Uterus (tissue), 4 donors: Measurements from ENCODE around the gene B4GALNT3. TPM values are rescaled to one million over a fixed set of nuclear protein-coding genes. Genes with fewer than 3 reads are reported as not detected.

ENCODE experiments used
- DNase-seq, 2 donors: peaks; one replicate each; pipeline ENCODE4 v3.0.0-alpha.2; 2019 to 2020
- H3K27ac ChIP-seq, 2 donors: fragments of 200-600 bp; sonication (generic); 1 replicate in 1 of 2; 2 replicates in 1 of 2; pipeline ENCODE4 v1.5.1; 2016 to 2018
- H3K27me3 ChIP-seq, 2 donors: fragments of 200-600 bp; sonication (generic); one replicate each; pipeline ENCODE4 v1.5.1; 2018 to 2019; ENCODE audit warnings: control low read depth in 1 of 2
- H3K36me3 ChIP-seq, 2 donors: fragments of 200-600 bp; sonication (generic); one replicate each; pipeline ENCODE4 v1.5.1; 2019; ENCODE audit warnings: control low read depth in 1 of 2
- H3K4me1 ChIP-seq, 2 donors: fragments of 200-600 bp; sonication (generic); one replicate each; pipeline ENCODE4 v1.5.1; 2018 to 2019; ENCODE audit warnings: control low read depth in 1 of 2
- H3K4me3 ChIP-seq, 2 donors: fragments of 200-600 bp; sonication (generic); 1 replicate in 1 of 2; 2 replicates in 1 of 2; pipeline ENCODE4 v1.5.1; 2018 to 2019; ENCODE audit warnings: mild to moderate bottlenecking in 1 of 2
- H3K9me3 ChIP-seq, 2 donors: fragments of 200-600 bp; sonication (generic); one replicate each; pipeline ENCODE4 v1.5.1; 2019; ENCODE audit warnings: control low read depth in 1 of 2
- CTCF ChIP-seq, 4 experiments: fragments of 200-600 bp in 2 of 4; fragments of 450-650 bp in 2 of 4; sonication (generic) in 2 of 4; IDR thresholded peaks; one replicate each; pipeline ENCODE4 v1.5.1; 2016 to 2019; ENCODE audit warnings: antibody characterized with exemption in 4 of 4, mild to moderate bottlenecking in 2 of 4, moderate library complexity in 1 of 4
- POLR2A ChIP-seq, 2 donors: fragments of 450-650 bp; IDR thresholded peaks; one replicate each; pipeline ENCODE4 v1.6.1; 2016; ENCODE audit warnings: antibody characterized with exemption in 2 of 2, mild to moderate bottlenecking in 1 of 2, moderate library complexity in 1 of 2
- intact Hi-C: fragments of 100-400 bp; cut with DNase I; formaldehyde crosslinking; loops from one replicate; pipeline ENCODE4 v1.15.1; 2023; ENCODE audit warnings: low total_unique reads
- total RNA-seq, 4 donors: library from RNA; depleted of rRNA in 3 of 4; stranded (reverse); fragments of >200 nt in 3 of 4; gene quantifications; one replicate each; pipeline versions ENCODE4 v1.1.0 to v1.2.4, GENCODE V29; 2014 to 2023
- donor health status: DM: yes; HTN: yes; CAD: no.

B4GALNT3 gene
- total RNA-seq, 4 donors from 2014 or later: 2.2 to 29.2 (median 3.1) TPM

- Histone ChIP-seq H3K9me3 (no peaks in the 10 kb centered on the region), H3K27ac (no peak overlapping the region), H3K27me3 (no peaks in the 10 kb centered on the region), H3K4me3 (no peak overlapping the region), H3K4me1 (no peaks in the 10 kb centered on the region), H3K36me3 (no peaks in the 10 kb centered on the region)
- intact Hi-C loops: no loop called here
- TF ChIP-seq CTCF (IDR thresholded peaks at IDR 0.05) (no peak), POLR2A (IDR thresholded peaks at IDR 0.05) (no peak)
- DNase-seq: no peak
Measured at GRCh38 chr12:558580-558979, 98.8 kb downstream of the B4GALNT3 start.

GRCh38 chr12:559208-559905 lies 99.6 kb downstream of the B4GALNT3 start:
- TF ChIP-seq CTCF (IDR thresholded peaks at IDR 0.05): no peak
- no peak for TF ChIP-seq POLR2A (IDR thresholded peaks at IDR 0.05)
- no peak overlapping the region for H3K27ac ChIP-seq
- H3K4me3 ChIP-seq: no peak overlapping the region
- H3K36me3 ChIP-seq: no peaks in the 10 kb centered on the region
- no peaks in the 10 kb centered on the region for H3K9me3 ChIP-seq
- H3K4me1 ChIP-seq: no peaks in the 10 kb centered on the region
- H3K27me3 ChIP-seq: no peaks in the 10 kb centered on the region
- DNase-seq: no peak
- intact Hi-C loops: no loop called here

- no peaks in the 10 kb centered on the region for H3K4me1 ChIP-seq
- no peak overlapping the region for H3K4me3 ChIP-seq
- H3K27ac ChIP-seq: no peak overlapping the region
- no peaks in the 10 kb centered on the region for H3K9me3 ChIP-seq
- intact Hi-C loops: loop anchor here (10.0 kb wide), 3 partner anchors 255 to 1025 kb away; no protein-coding TSS in a partner anchor
- no peaks in the 10 kb centered on the region for H3K36me3 ChIP-seq
- no peaks in the 10 kb centered on the region for H3K27me3 ChIP-seq
- TF ChIP-seq CTCF (IDR thresholded peaks at IDR 0.05) (no peak), POLR2A (IDR thresholded peaks at IDR 0.05) (no peak)
- DNase-seq: no peak
Measured at GRCh38 chr12:559906-560455, 100.2 kb downstream of the B4GALNT3 start.

GRCh38 chr12:560691-561390 lies 101.1 kb downstream of the B4GALNT3 start:
- H3K36me3 ChIP-seq: no peaks in the 10 kb centered on the region
- DNase-seq: no peak

More at GRCh38 chr12:560691-561390, 101.1 kb downstream of the B4GALNT3 start:
- Histone ChIP-seq H3K9me3 (no peaks in the 10 kb centered on the region), H3K27ac (no peak overlapping the region), H3K4me3 (no peak overlapping the region), H3K27me3 (no peaks in the 10 kb centered on the region), H3K4me1 (no peaks in the 10 kb centered on the region)
- intact Hi-C loops: loop anchor here (10.0 kb wide), 3 partner anchors 254 to 1024 kb away; no protein-coding TSS in a partner anchor
- TF ChIP-seq POLR2A (IDR thresholded peaks at IDR 0.05) (no peak), CTCF (IDR thresholded peaks at IDR 0.05) (no peak)
